Measurements from ENCODE around the gene ZDHHC13. TPM values are rescaled to one million over a fixed set of nuclear protein-coding genes. Genes with fewer than 3 reads are reported as not detected.
"Not testable (repeated sequence)": the region's sequence is repeated elsewhere in the genome, so short reads cannot be mapped to it uniquely, and the experiment has no call there.

Gene ZDHHC13
- total RNA-seq, 1 experiment from 2014 or later = 23.7 TPM

- DNase-seq (ENCODE audit: low read depth) = no peak
These were observed 17.9 kb upstream of the ZDHHC13 start for GRCh38 chr11:19099093-19099492.

- no peak for DNase-seq (ENCODE audit: low read depth)
These were observed 16.1 kb upstream of the ZDHHC13 start for GRCh38 chr11:19100885-19101284.

GRCh38 chr11:19101796-19102520 lies 15.0 kb upstream of the ZDHHC13 start:
- no peak for DNase-seq (ENCODE audit: low read depth)

- no peak for DNase-seq (ENCODE audit: low read depth)
These were observed 14.5 kb upstream of the ZDHHC13 start for GRCh38 chr11:19102521-19102900.

- no peak for DNase-seq (ENCODE audit: low read depth)
These were observed 12.0 kb upstream of the ZDHHC13 start for GRCh38 chr11:19105011-19105410.

- DNase-seq (ENCODE audit: low read depth) = no peak
These were observed 9.8 kb upstream of the ZDHHC13 start for GRCh38 chr11:19107125-19107524.

GRCh38 chr11:19110295-19110694 lies 6.7 kb upstream of the ZDHHC13 start:
- no peak for DNase-seq (ENCODE audit: low read depth)

GRCh38 chr11:19111809-19112208 lies 5.2 kb upstream of the ZDHHC13 start:
- no peak for DNase-seq (ENCODE audit: low read depth)

- DNase-seq (ENCODE audit: low read depth) = no peak
These were observed 545 bp upstream of the ZDHHC13 start for GRCh38 chr11:19116276-19116970.

GRCh38 chr11:19117760-19118097 lies 761 bp downstream of the ZDHHC13 start:
- DNase-seq (ENCODE audit: low read depth) = no peak

GRCh38 chr11:19121646-19122045 lies 4.7 kb downstream of the ZDHHC13 start:
- DNase-seq (ENCODE audit: low read depth) = no peak

GRCh38 chr11:19122960-19123615 lies 6.1 kb downstream of the ZDHHC13 start:
- no peak for DNase-seq (ENCODE audit: low read depth)

GRCh38 chr11:19126562-19127325 lies 9.8 kb downstream of the ZDHHC13 start:
- not testable (repeated sequence) for DNase-seq (ENCODE audit: low read depth)

- no peak for DNase-seq (ENCODE audit: low read depth)
These were observed 17.0 kb downstream of the ZDHHC13 start for GRCh38 chr11:19134004-19134403.

- DNase-seq (ENCODE audit: low read depth) = not testable (repeated sequence)
These were observed 19.9 kb downstream of the ZDHHC13 start for GRCh38 chr11:19136884-19137283.

GRCh38 chr11:19145319-19145718 lies 28.4 kb downstream of the ZDHHC13 start:
- DNase-seq (ENCODE audit: low read depth) = no peak

- no peak for DNase-seq (ENCODE audit: low read depth)
These were observed 39.9 kb downstream of the ZDHHC13 start for GRCh38 chr11:19156892-19157291.

- DNase-seq (ENCODE audit: low read depth) = no peak
These were observed 43.9 kb downstream of the ZDHHC13 start for GRCh38 chr11:19160847-19161246.

GRCh38 chr11:19161651-19162050 lies 44.7 kb downstream of the ZDHHC13 start:
- DNase-seq (ENCODE audit: low read depth) = no peak

- DNase-seq (ENCODE audit: low read depth) = no peak
These were observed 46.1 kb downstream of the ZDHHC13 start for GRCh38 chr11:19162951-19163505.

GRCh38 chr11:19163617-19164016 lies 46.6 kb downstream of the ZDHHC13 start:
- DNase-seq (ENCODE audit: low read depth) = no peak

All from Daoy (cell line).